CD14-positive monocyte (primary cell): ENCODE measurements around the gene APBA2. TPM values are rescaled to one million over a fixed set of nuclear protein-coding genes. Genes with fewer than 3 reads are reported as not detected.
"Not testable (repeated sequence)": the region's sequence is repeated elsewhere in the genome, so short reads cannot be mapped to it uniquely, and the experiment has no call there.

Experiments
- DNase-seq, 3 donors: peaks; one replicate each; pipeline ENCODE4 v3.0.0-alpha.2; 2011 to 2022
- H2AFZ ChIP-seq: 2 replicates; pipeline ENCODE4 v1.6.0; 2012; ENCODE audit warnings: mild to moderate bottlenecking, low read depth, low read length, inconsistent platforms; ENCODE audit not compliant: insufficient read depth, poor library complexity, severe bottlenecking
- H3K27ac ChIP-seq, 2 donors: 1 replicate in 1 of 2; 2 replicates in 1 of 2; pipeline ENCODE4 v1.5.1; 2012 to 2013; ENCODE audit warnings: low read length in 2 of 2, control low read depth in 1 of 2, inconsistent platforms in 1 of 2, low read depth in 1 of 2, mild to moderate bottlenecking in 1 of 2
- H3K27me3 ChIP-seq, 2 donors: one replicate each; pipeline versions ENCODE4 v1.6.0 to v1.6.1; 2011 to 2013; ENCODE audit warnings: low read length in 2 of 2; ENCODE audit not compliant: control insufficient read depth in 2 of 2, insufficient read depth in 2 of 2
- H3K36me3 ChIP-seq, 2 donors: replicated peaks in 1 of 2; 1 replicate in 1 of 2; 2 replicates in 1 of 2; pipeline versions ENCODE4 v1.5.1 to v1.6.1; 2012 to 2013; ENCODE audit warnings: low read length in 2 of 2, control low read depth in 1 of 2, inconsistent platforms in 1 of 2, mild to moderate bottlenecking in 1 of 2; ENCODE audit not compliant: insufficient read depth in 2 of 2, control insufficient read depth in 1 of 2
- H3K4me1 ChIP-seq, 2 donors: 1 replicate in 1 of 2; 2 replicates in 1 of 2; pipeline versions ENCODE4 v1.5.1 to v1.6.1; 2012 to 2013; ENCODE audit warnings: low read length in 2 of 2, control low read depth in 1 of 2, inconsistent platforms in 1 of 2, mild to moderate bottlenecking in 1 of 2, moderate library complexity in 1 of 2; ENCODE audit not compliant: insufficient read depth in 2 of 2, control insufficient read depth in 1 of 2
- H3K4me2 ChIP-seq: replicated peaks from 2 replicates; pipeline ENCODE3; 2012; ENCODE audit warnings: low read length, moderate library complexity, mild to moderate bottlenecking; ENCODE audit not compliant: poor library complexity, severe bottlenecking; ENCODE audit errors: extremely low read depth
- H3K4me3 ChIP-seq, 3 experiments: fragments of 200-600 bp in 1 of 3; sonication (generic) in 1 of 3; replicated peaks in 1 of 3; 1 replicate in 2 of 3; 2 replicates in 1 of 3; pipeline ENCODE4 v1.5.1; 2011 to 2013; ENCODE audit warnings: low read length in 3 of 3, mild to moderate bottlenecking in 3 of 3, control low read depth in 2 of 3, low read depth in 2 of 3, inconsistent platforms in 1 of 3, moderate library complexity in 1 of 3
- H3K79me2 ChIP-seq: 2 replicates; pipeline ENCODE4 v1.6.0; 2012; ENCODE audit warnings: mild to moderate bottlenecking, control low read depth, inconsistent platforms, low read length, moderate library complexity; ENCODE audit not compliant: insufficient read depth
- H3K9ac ChIP-seq: 2 replicates; pipeline ENCODE4 v1.6.0; 2017; ENCODE audit warnings: low read length, mild to moderate bottlenecking; ENCODE audit not compliant: insufficient read depth, poor library complexity, severe bottlenecking
- H3K9me3 ChIP-seq, 2 donors: replicated peaks in 1 of 2; 1 replicate in 1 of 2; 2 replicates in 1 of 2; pipeline versions ENCODE4 v1.5.1 to v1.6.1; 2012 to 2013; ENCODE audit warnings: low read length in 2 of 2, control low read depth in 1 of 2; ENCODE audit not compliant: control insufficient read depth in 1 of 2, insufficient read depth in 1 of 2
- H4K20me1 ChIP-seq: 2 replicates; pipeline ENCODE4 v1.6.0; 2012; ENCODE audit warnings: mild to moderate bottlenecking, low read length, control low read depth, moderate library complexity; ENCODE audit not compliant: insufficient read depth
- H3K27ac Mint-ChIP-seq, 7 donors: one replicate each; pipeline ENCODE4 v1.8.0; 2020; ENCODE audit warnings: mild to moderate bottlenecking in 7 of 7, mixed read lengths in 7 of 7, moderate library complexity in 6 of 7, inconsistent platforms in 2 of 7
- H3K27me3 Mint-ChIP-seq, 3 donors: one replicate each; pipeline ENCODE4 v1.8.0; 2021 to 2022; ENCODE audit warnings: low read depth in 3 of 3, mild to moderate bottlenecking in 3 of 3, mixed read lengths in 3 of 3, moderate library complexity in 3 of 3, inconsistent platforms in 1 of 3
- H3K36me3 Mint-ChIP-seq, 2 donors: one replicate each; pipeline ENCODE4 v1.8.0; 2020; ENCODE audit warnings: mixed read lengths in 2 of 2, inconsistent platforms in 1 of 2, mild to moderate bottlenecking in 1 of 2
- H3K4me1 Mint-ChIP-seq: one replicate; pipeline ENCODE4 v1.8.0; 2020; ENCODE audit warnings: mild to moderate bottlenecking, mixed read lengths
- H3K4me3 Mint-ChIP-seq, 2 donors: one replicate each; pipeline ENCODE4 v1.8.0; 2020; ENCODE audit warnings: mild to moderate bottlenecking in 2 of 2, mixed read lengths in 2 of 2, moderate library complexity in 1 of 2
- H3K9me3 Mint-ChIP-seq, 7 donors: one replicate each; pipeline ENCODE4 v1.8.0; 2020 to 2022; ENCODE audit warnings: mixed read lengths in 7 of 7, mild to moderate bottlenecking in 6 of 7, moderate library complexity in 6 of 7, inconsistent platforms in 2 of 7
- CTCF ChIP-seq: fragments of 200-600 bp; IDR thresholded peaks from one replicate; pipeline ENCODE4 v1.8.0; 2022; ENCODE audit warnings: antibody characterized with exemption, mild to moderate bottlenecking
- WGBS: methylation state at CpG from one replicate; pipeline ENCODE4 v1.1.5; 2013; ENCODE audit warnings: missing lambda C conversion rate; ENCODE audit not compliant: insufficient coverage; 5-methylcytosine and 5-hydroxymethylcytosine counted together
- intact Hi-C, 2 donors: fragments of 100-400 bp; cut with micrococcal nuclease; formaldehyde crosslinking; loops; one replicate each; pipeline versions ENCODE4 v1.15.0 to v1.15.1; 2023
- polyA plus RNA-seq, 3 donors: library from polyadenylated mRNA; depleted of rRNA in 1 of 3; unstranded in 2 of 3; stranded (reverse) in 1 of 3; fragments of 300-500 nt in 2 of 3; fragments of >200 nt in 1 of 3; fragmentation: Illumina TruSeq in 2 of 3; gene quantifications; 1 replicate in 2 of 3; 2 replicates in 1 of 3; pipeline ENCODE4 v1.2.3, GENCODE V29; 2012 to 2021

APBA2 gene
- polyA plus RNA-seq, 3 donors = 0.30 TPM; not detected in 2

- no peak overlapping the region for H3K4me2 ChIP-seq
- no peaks in the 10 kb centered on the region for H4K20me1 ChIP-seq
- intact Hi-C loops = no loop called here
- H3K27me3 Mint-ChIP-seq = peaks cover 2 to 8% (median 7%) of the 10 kb centered on the region in 3 donors
- WGBS = 67% methylated on average over 1 of the region's 9 CpGs
- no peaks in the 10 kb centered on the region for H3K36me3 ChIP-seq
- H3K27ac ChIP-seq = no peak overlapping the region
- no peaks in the 10 kb centered on the region for H3K4me1 ChIP-seq
- DNase-seq = no peak
- no peaks in the 10 kb centered on the region for H3K9me3 ChIP-seq
- no peak overlapping the region for H2AFZ ChIP-seq
- H3K4me3 Mint-ChIP-seq = no peak overlapping the region
- H3K4me1 Mint-ChIP-seq = no peaks in the 10 kb centered on the region
- TF ChIP-seq CTCF = no peak
- no peaks in the 10 kb centered on the region for H3K79me2 ChIP-seq
- peaks cover 0 to 9% (median 0%) of the 10 kb centered on the region in 7 donors for H3K9me3 Mint-ChIP-seq
- H3K27me3 ChIP-seq = no peaks in the 10 kb centered on the region
- H3K36me3 Mint-ChIP-seq = no peaks in the 10 kb centered on the region
- H3K4me3 ChIP-seq = no peak overlapping the region
- H3K27ac Mint-ChIP-seq = no peak overlapping the region
- H3K9ac ChIP-seq = no peak overlapping the region
Observed at GRCh38 chr15:29043736-29044502, 158.1 kb downstream of the APBA2 start.

- no peaks in the 10 kb centered on the region for H3K9me3 ChIP-seq
- no peak for DNase-seq
- no peak overlapping the region for H3K4me2 ChIP-seq
- no peaks in the 10 kb centered on the region for H3K79me2 ChIP-seq
- no peaks in the 10 kb centered on the region for H3K27me3 ChIP-seq
- H3K9me3 Mint-ChIP-seq = peaks cover 0 to 13% (median 0%) of the 10 kb centered on the region in 7 donors
- H2AFZ ChIP-seq = no peak overlapping the region
- H3K36me3 Mint-ChIP-seq = no peaks in the 10 kb centered on the region
- no peak overlapping the region for H3K27ac Mint-ChIP-seq
- intact Hi-C loops = no loop called here
- no peaks in the 10 kb centered on the region for H3K4me1 ChIP-seq
- H3K4me3 Mint-ChIP-seq = no peak overlapping the region
- H3K27me3 Mint-ChIP-seq = peaks cover 2 to 8% (median 6%) of the 10 kb centered on the region in 3 donors
- TF ChIP-seq CTCF = no peak
- no CpG with 5 or more reads among the region's 1 CpG for WGBS
- no peak overlapping the region for H3K4me3 ChIP-seq
- H3K4me1 Mint-ChIP-seq = no peaks in the 10 kb centered on the region
- H4K20me1 ChIP-seq = no peaks in the 10 kb centered on the region
- no peak overlapping the region for H3K9ac ChIP-seq
- no peak overlapping the region for H3K27ac ChIP-seq
- no peaks in the 10 kb centered on the region for H3K36me3 ChIP-seq
Observed at GRCh38 chr15:29044503-29044901, 158.7 kb downstream of the APBA2 start.

GRCh38 chr15:29045161-29045560 lies 159.4 kb downstream of the APBA2 start:
- intact Hi-C loops, H3K9me3 ChIP-seq, H3K4me1 Mint-ChIP-seq, H3K9ac ChIP-seq, H3K27me3 ChIP-seq, H3K79me2 ChIP-seq, H3K27ac Mint-ChIP-seq, DNase-seq, H3K4me3 ChIP-seq, H3K4me2 ChIP-seq, H3K27ac ChIP-seq, H2AFZ ChIP-seq, H3K4me1 ChIP-seq, H3K36me3 Mint-ChIP-seq, H3K4me3 Mint-ChIP-seq, H3K36me3 ChIP-seq, H4K20me1 ChIP-seq: not testable (repeated sequence)
- WGBS = 82% methylated on average over 2 of the region's 7 CpGs
- H3K9me3 Mint-ChIP-seq = peaks cover 0 to 13% (median 0%) of the 10 kb centered on the region in 7 donors
- H3K27me3 Mint-ChIP-seq = peaks cover 2 to 10% (median 6%) of the 10 kb centered on the region in 3 donors
